Stomach (tissue), 4 donors: ENCODE data around the gene DDB1.
"Not testable (repeated sequence)": the region's sequence is repeated elsewhere in the genome, so short reads cannot be mapped to it uniquely, and the experiment has no call there.

Source experiments
- EP300 ChIP-seq: sonication (generic); formaldehyde crosslinking; IDR thresholded peaks from one replicate; pipeline ENCODE4 v1.6.1; 2017; ENCODE audit warnings: antibody characterized with exemption
- POLR2A ChIP-seq, 4 donors: fragments of 450-650 bp; IDR thresholded peaks; one replicate each; pipeline ENCODE4 v1.6.1; 2016; ENCODE audit warnings: antibody characterized with exemption in 4 of 4, control low read depth in 2 of 4, mild to moderate bottlenecking in 1 of 4, moderate library complexity in 1 of 4
- POLR2AphosphoS5 ChIP-seq, 3 donors: sonication (generic); formaldehyde crosslinking; IDR thresholded peaks; one replicate each; pipeline ENCODE4 v1.6.1; 2016; ENCODE audit warnings: antibody characterized with exemption in 3 of 3
- TF ChIP-seq, protein P1 (sequence below), 7 experiments: fragments of 450-650 bp in 4 of 7; fragments of 200-600 bp in 3 of 7; sonication (generic) in 3 of 7; IDR thresholded peaks; one replicate each; pipeline ENCODE4 v1.5.1; 2016 to 2019; ENCODE audit warnings: antibody characterized with exemption in 7 of 7, control low read depth in 2 of 7, mild to moderate bottlenecking in 1 of 7

DNA sequence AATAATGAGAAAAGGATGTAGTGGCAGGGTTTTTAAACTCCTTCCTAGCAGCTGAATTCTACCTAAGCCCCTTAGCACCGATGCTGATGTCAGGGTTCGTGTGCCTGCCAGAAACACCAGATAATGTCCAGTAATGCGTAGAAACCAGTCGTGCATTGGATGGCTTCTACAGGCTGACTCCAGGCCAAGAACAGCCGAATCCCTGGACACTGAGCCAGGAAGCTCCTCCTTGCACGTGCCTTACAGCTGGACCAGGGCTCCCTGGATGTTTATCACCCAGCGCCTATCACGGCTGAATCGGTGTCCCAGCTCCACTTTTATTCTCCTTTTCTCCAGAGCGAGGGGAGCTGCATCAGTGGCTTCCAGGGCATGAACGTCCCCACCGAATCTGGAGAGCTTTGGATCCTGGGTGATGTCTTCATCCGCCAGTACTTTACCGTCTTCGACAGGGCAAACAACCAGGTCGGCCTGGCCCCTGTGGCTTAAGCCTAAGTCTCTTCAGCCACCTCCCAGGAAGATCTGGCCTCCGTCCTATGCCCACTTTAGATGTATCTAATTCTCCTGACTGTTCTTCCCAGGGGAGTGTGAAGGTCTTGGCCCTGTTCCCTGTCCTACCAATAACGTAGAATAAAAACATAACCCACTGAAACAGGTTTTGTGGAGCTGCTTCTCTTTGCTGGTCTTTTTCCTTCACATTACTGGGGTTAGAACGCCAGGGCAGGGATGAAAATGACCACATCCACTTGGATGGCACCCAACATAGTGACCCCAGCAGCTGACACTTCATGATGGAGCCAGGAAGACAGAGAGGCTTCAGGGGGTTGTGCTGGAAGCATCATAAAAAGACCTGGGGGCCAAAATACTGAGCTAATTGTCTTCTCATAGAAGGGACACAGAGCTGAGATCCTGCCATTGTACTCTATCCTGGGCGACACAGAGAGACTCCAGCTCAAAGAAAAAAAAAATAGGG is 81.8 kb downstream of the DDB1 start:
- TF ChIP-seq, protein P1, sequence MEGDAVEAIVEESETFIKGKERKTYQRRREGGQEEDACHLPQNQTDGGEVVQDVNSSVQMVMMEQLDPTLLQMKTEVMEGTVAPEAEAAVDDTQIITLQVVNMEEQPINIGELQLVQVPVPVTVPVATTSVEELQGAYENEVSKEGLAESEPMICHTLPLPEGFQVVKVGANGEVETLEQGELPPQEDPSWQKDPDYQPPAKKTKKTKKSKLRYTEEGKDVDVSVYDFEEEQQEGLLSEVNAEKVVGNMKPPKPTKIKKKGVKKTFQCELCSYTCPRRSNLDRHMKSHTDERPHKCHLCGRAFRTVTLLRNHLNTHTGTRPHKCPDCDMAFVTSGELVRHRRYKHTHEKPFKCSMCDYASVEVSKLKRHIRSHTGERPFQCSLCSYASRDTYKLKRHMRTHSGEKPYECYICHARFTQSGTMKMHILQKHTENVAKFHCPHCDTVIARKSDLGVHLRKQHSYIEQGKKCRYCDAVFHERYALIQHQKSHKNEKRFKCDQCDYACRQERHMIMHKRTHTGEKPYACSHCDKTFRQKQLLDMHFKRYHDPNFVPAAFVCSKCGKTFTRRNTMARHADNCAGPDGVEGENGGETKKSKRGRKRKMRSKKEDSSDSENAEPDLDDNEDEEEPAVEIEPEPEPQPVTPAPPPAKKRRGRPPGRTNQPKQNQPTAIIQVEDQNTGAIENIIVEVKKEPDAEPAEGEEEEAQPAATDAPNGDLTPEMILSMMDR (IDR thresholded peaks at IDR 0.05): not testable (repeated sequence)
- not testable (repeated sequence) for TF ChIP-seq POLR2A (IDR thresholded peaks at IDR 0.05); EP300; POLR2AphosphoS5 (IDR thresholded peaks at IDR 0.05)
